ENCODE measurements around the gene PPARD. TPM values are rescaled to one million over a fixed set of nuclear protein-coding genes. Genes with fewer than 3 reads are reported as not detected.

PPARD gene
- total RNA-seq, 4 donors from 2014 or later: 6.4 to 37.6 (median 14.3) TPM

- ATAC-seq (ENCODE audit: low FRiP score) (no peak), DNase-seq (ENCODE audit: low spot score) (no peak)
- TF ChIP-seq CTCF (IDR thresholded peaks at IDR 0.05): no peak
These were observed 134.7 kb downstream of the PPARD start for GRCh38 chr6:35477028-35477427.

Small RNAs within 50 kb of the gene (small RNA-seq; reads per million reads assigned to genes)
- not detected for gene MIR7111

Other genes starting within 250 kb of the PPARD start
- gene TCP11, start 201.2 kb upstream of the PPARD start, total RNA-seq: not detected
- under 1 TPM; 0.06 to 0.47 (median 0.11) TPM for gene SCUBE3, start 128.6 kb upstream of the PPARD start, total RNA-seq
- gene ZNF76, start 82.8 kb upstream of the PPARD start, total RNA-seq: 10 to 100 TPM; 27.7 to 53.5 (median 33.6) TPM
- gene DEF6, start 44.7 kb upstream of the PPARD start, total RNA-seq: 10 to 100 TPM in 2 of 4 donors, 1 to 10 TPM in 2; 6.6 to 17.4 (median 9.3) TPM
- gene FANCE, start 109.8 kb downstream of the PPARD start, total RNA-seq: 1 to 10 TPM; 1.9 to 9.6 (median 5.4) TPM
- 1,000 to 10,000 TPM; 1,059 to 1,562 (median 1,256) TPM for gene RPL10A, start 125.8 kb downstream of the PPARD start, total RNA-seq
- 10 to 100 TPM in 3 of 4 donors, 1 to 10 TPM in 1; 8.2 to 16.0 (median 14.2) TPM for gene TEAD3, start 154.5 kb downstream of the PPARD start, total RNA-seq
- under 1 TPM in 1 of 4 donors, not detected in 3; 0.28 TPM for gene TULP1, start 170.3 kb downstream of the PPARD start, total RNA-seq